ENCODE results near the gene SLC44A2.
A peak's percentile ranks its signal among the peaks of the same experiment; 100 is the strongest.

The SLC44A2 gene

GRCh38 chr19:10625003-10625761 lies at the start of gene SLC44A2:
TSS of gene SLC44A2 (plus strand) at chr19:10625553. CDS start at chr19:10625634, 81 bp downstream.
- DNase-seq: no peak

GRCh38 chr19:10577951-10578350 lies 47.4 kb upstream of the SLC44A2 start:
- no peak for DNase-seq

GRCh38 chr19:10580979-10581631 lies 44.2 kb upstream of the SLC44A2 start:
- DNase-seq: peak; percentile 89

GRCh38 chr19:10582091-10582490 lies 43.3 kb upstream of the SLC44A2 start:
- DNase-seq: no peak

GRCh38 chr19:10583036-10583776 lies 42.1 kb upstream of the SLC44A2 start:
- no peak for DNase-seq

GRCh38 chr19:10586396-10586795 lies 39.0 kb upstream of the SLC44A2 start:
- no peak for DNase-seq

- DNase-seq: no peak
Observed at GRCh38 chr19:10587022-10587838, 38.1 kb upstream of the SLC44A2 start, which contains the start of gene AP1M2. TSS of gene AP1M2 (minus strand) at chr19:10587312. CDS start at chr19:10587231, 81 bp downstream.

GRCh38 chr19:10587839-10588150 lies 37.6 kb upstream of the SLC44A2 start:
- DNase-seq: no peak

GRCh38 chr19:10593148-10593547 lies 32.2 kb upstream of the SLC44A2 start:
- no peak for DNase-seq

GRCh38 chr19:10593820-10594637 lies 31.3 kb upstream of the SLC44A2 start:
- DNase-seq: peak; percentile 41

GRCh38 chr19:10600149-10600548 lies 25.2 kb upstream of the SLC44A2 start:
- no peak for DNase-seq

- no peak for DNase-seq
Observed at GRCh38 chr19:10601999-10602329, 23.4 kb upstream of the SLC44A2 start.

- peak; percentile 86 for DNase-seq
Observed at GRCh38 chr19:10602330-10603083, 22.8 kb upstream of the SLC44A2 start.

- DNase-seq: peak; percentile 95
Observed at GRCh38 chr19:10603084-10603872, 22.1 kb upstream of the SLC44A2 start.

GRCh38 chr19:10603873-10604459 lies 21.4 kb upstream of the SLC44A2 start:
- DNase-seq: peak; percentile 79

- DNase-seq: peak; percentile 56
Observed at GRCh38 chr19:10604460-10604980, 20.8 kb upstream of the SLC44A2 start.

- DNase-seq: no peak
Observed at GRCh38 chr19:10611907-10612306, 13.4 kb upstream of the SLC44A2 start.

GRCh38 chr19:10612499-10613119 lies 12.7 kb upstream of the SLC44A2 start:
- DNase-seq: no peak

- no peak for DNase-seq
Observed at GRCh38 chr19:10615429-10616023, 9.8 kb upstream of the SLC44A2 start.
